Activated T-helper 2 cell treated with anti-CD3 and anti-CD28 coated beads, Interferon-gamma antibody, Interleukin-2, Interleukin-4, amounts not matched to agents 10 μg/mL and 5 μg/mL and 100 μg/mL, durations not matched to agents 14 hours and 24 hours and 36 hours (primary cell): ENCODE measurements around the gene PEX14. TPM values are rescaled to one million over a fixed set of nuclear protein-coding genes. Genes with fewer than 3 reads are reported as not detected.

Experiments
- DNase-seq: peaks from one replicate; pipeline ENCODE4 v3.0.0; 2021; ENCODE audit warnings: low spot score
- H3K27ac Mint-ChIP-seq: one replicate; pipeline ENCODE4 v1.8.0; 2021; ENCODE audit warnings: mixed read lengths
- H3K27me3 Mint-ChIP-seq: one replicate; pipeline ENCODE4 v1.8.0; 2021; ENCODE audit warnings: low read depth, mixed read lengths
- H3K36me3 Mint-ChIP-seq: one replicate; pipeline ENCODE4 v1.8.0; 2021; ENCODE audit warnings: low read depth, mixed read lengths
- H3K4me1 Mint-ChIP-seq: one replicate; pipeline ENCODE4 v1.8.0; 2021; ENCODE audit warnings: low read depth, mixed read lengths
- H3K4me3 Mint-ChIP-seq: one replicate; pipeline ENCODE4 v1.8.0; 2021; ENCODE audit warnings: low read depth, mild to moderate bottlenecking, moderate library complexity, mixed read lengths
- H3K9me3 Mint-ChIP-seq: one replicate; pipeline ENCODE4 v1.8.0; 2021; ENCODE audit warnings: mixed read lengths
- intact Hi-C: fragments of 100-400 bp; cut with micrococcal nuclease; formaldehyde crosslinking; loops from one replicate; pipeline ENCODE4 v1.15.1; 2023
- total RNA-seq: library from RNA; stranded (reverse); gene quantifications from 2 replicates; pipeline ENCODE4 v1.2.3, GENCODE V29; 2022

Gene PEX14
- total RNA-seq, 1 donor from 2014 or later: 23.1 TPM

GRCh38 chr1:10617318-10617717 lies 142.6 kb downstream of the PEX14 start:
- no peak overlapping the region for H3K4me3 Mint-ChIP-seq
- H3K36me3 Mint-ChIP-seq: no peaks in the 10 kb centered on the region
- H3K9me3 Mint-ChIP-seq: no peaks in the 10 kb centered on the region
- DNase-seq: no peak
- H3K27me3 Mint-ChIP-seq: no peaks in the 10 kb centered on the region
- H3K4me1 Mint-ChIP-seq: no peaks in the 10 kb centered on the region
- intact Hi-C loops: no loop called here
- H3K27ac Mint-ChIP-seq: no peak overlapping the region

GRCh38 chr1:10617931-10618885 lies 143.5 kb downstream of the PEX14 start:
- no peaks in the 10 kb centered on the region for H3K27me3 Mint-ChIP-seq
- intact Hi-C loops: no loop called here
- no peaks in the 10 kb centered on the region for H3K9me3 Mint-ChIP-seq
- no peaks in the 10 kb centered on the region for H3K4me1 Mint-ChIP-seq
- H3K27ac Mint-ChIP-seq: no peak overlapping the region
- H3K36me3 Mint-ChIP-seq: no peaks in the 10 kb centered on the region
- no peak overlapping the region for H3K4me3 Mint-ChIP-seq
- no peak for DNase-seq

GRCh38 chr1:10620776-10621175 lies 146.0 kb downstream of the PEX14 start:
- Mint-ChIP-seq H3K27ac (no peak overlapping the region), H3K27me3 (no peaks in the 10 kb centered on the region), H3K4me1 (no peaks in the 10 kb centered on the region), H3K4me3 (no peak overlapping the region), H3K36me3 (no peaks in the 10 kb centered on the region), H3K9me3 (no peaks in the 10 kb centered on the region)
- intact Hi-C loops: no loop called here
- DNase-seq: no peak

GRCh38 chr1:10621906-10622305 lies 147.2 kb downstream of the PEX14 start:
- no peaks in the 10 kb centered on the region for H3K4me1 Mint-ChIP-seq
- H3K9me3 Mint-ChIP-seq: no peaks in the 10 kb centered on the region
- H3K36me3 Mint-ChIP-seq: no peaks in the 10 kb centered on the region
- no peak overlapping the region for H3K27ac Mint-ChIP-seq
- DNase-seq: no peak
- H3K4me3 Mint-ChIP-seq: no peak overlapping the region
- intact Hi-C loops: no loop called here
- H3K27me3 Mint-ChIP-seq: no peaks in the 10 kb centered on the region

GRCh38 chr1:10622910-10623685 lies 148.3 kb downstream of the PEX14 start:
- no peaks in the 10 kb centered on the region for H3K27me3 Mint-ChIP-seq
- H3K4me1 Mint-ChIP-seq: no peaks in the 10 kb centered on the region
- H3K27ac Mint-ChIP-seq: no peak overlapping the region
- H3K36me3 Mint-ChIP-seq: no peaks in the 10 kb centered on the region
- H3K9me3 Mint-ChIP-seq: no peaks in the 10 kb centered on the region
- DNase-seq: no peak
- H3K4me3 Mint-ChIP-seq: no peak overlapping the region
- intact Hi-C loops: no loop called here

- H3K27ac Mint-ChIP-seq: no peak overlapping the region
- no peak for DNase-seq
- H3K4me3 Mint-ChIP-seq: no peak overlapping the region
- H3K36me3 Mint-ChIP-seq: no peaks in the 10 kb centered on the region
- no peaks in the 10 kb centered on the region for H3K9me3 Mint-ChIP-seq
- intact Hi-C loops: no loop called here
- H3K4me1 Mint-ChIP-seq: no peaks in the 10 kb centered on the region
- H3K27me3 Mint-ChIP-seq: no peaks in the 10 kb centered on the region
Measured at GRCh38 chr1:10623686-10624145, 149.0 kb downstream of the PEX14 start.

- H3K9me3 Mint-ChIP-seq: no peaks in the 10 kb centered on the region
- intact Hi-C loops: no loop called here
- DNase-seq: no peak
- H3K36me3 Mint-ChIP-seq: no peaks in the 10 kb centered on the region
- H3K4me3 Mint-ChIP-seq: no peak overlapping the region
- no peaks in the 10 kb centered on the region for H3K4me1 Mint-ChIP-seq
- no peaks in the 10 kb centered on the region for H3K27me3 Mint-ChIP-seq
- no peak overlapping the region for H3K27ac Mint-ChIP-seq
Measured at GRCh38 chr1:10624256-10625050, 149.7 kb downstream of the PEX14 start.

GRCh38 chr1:10625076-10625475 lies 150.3 kb downstream of the PEX14 start:
- Mint-ChIP-seq H3K4me3 (no peak overlapping the region), H3K27ac (no peak overlapping the region), H3K9me3 (no peaks in the 10 kb centered on the region), H3K4me1 (no peaks in the 10 kb centered on the region), H3K27me3 (no peaks in the 10 kb centered on the region), H3K36me3 (no peaks in the 10 kb centered on the region)
- DNase-seq: no peak
- intact Hi-C loops: no loop called here

GRCh38 chr1:10625554-10625953 lies 150.8 kb downstream of the PEX14 start:
- intact Hi-C loops: no loop called here
- no peak for DNase-seq
- Mint-ChIP-seq H3K36me3 (no peaks in the 10 kb centered on the region), H3K4me1 (no peaks in the 10 kb centered on the region), H3K27ac (no peak overlapping the region), H3K27me3 (no peaks in the 10 kb centered on the region), H3K9me3 (no peaks in the 10 kb centered on the region), H3K4me3 (no peak overlapping the region)

GRCh38 chr1:10626131-10626731 lies 151.5 kb downstream of the PEX14 start:
- no peaks in the 10 kb centered on the region for H3K27me3 Mint-ChIP-seq
- DNase-seq: no peak
- H3K27ac Mint-ChIP-seq: no peak overlapping the region
- intact Hi-C loops: no loop called here
- H3K9me3 Mint-ChIP-seq: no peaks in the 10 kb centered on the region
- H3K4me1 Mint-ChIP-seq: no peaks in the 10 kb centered on the region
- no peak overlapping the region for H3K4me3 Mint-ChIP-seq
- H3K36me3 Mint-ChIP-seq: no peaks in the 10 kb centered on the region

- Mint-ChIP-seq H3K27me3 (no peaks in the 10 kb centered on the region), H3K4me1 (no peaks in the 10 kb centered on the region), H3K9me3 (no peaks in the 10 kb centered on the region), H3K4me3 (no peak overlapping the region), H3K36me3 (no peaks in the 10 kb centered on the region), H3K27ac (no peak overlapping the region)
- DNase-seq: no peak
- intact Hi-C loops: no loop called here
Measured at GRCh38 chr1:10626791-10627410, 152.2 kb downstream of the PEX14 start.

- Mint-ChIP-seq H3K27ac (no peak overlapping the region), H3K4me3 (no peak overlapping the region), H3K36me3 (no peaks in the 10 kb centered on the region), H3K27me3 (no peaks in the 10 kb centered on the region), H3K9me3 (no peaks in the 10 kb centered on the region), H3K4me1 (no peaks in the 10 kb centered on the region)
- intact Hi-C loops: no loop called here
- DNase-seq: no peak
Measured at GRCh38 chr1:10628685-10629084, 153.9 kb downstream of the PEX14 start.
